Activated CD4-positive, alpha-beta T cell treated with anti-CD3 and anti-CD28 coated beads for 24 hours (primary cell): ENCODE measurements around the gene CCPG1.
"Not testable (repeated sequence)": the region's sequence is repeated elsewhere in the genome, so short reads cannot be mapped to it uniquely, and the experiment has no call there.

ENCODE experiments used
- DNase-seq, 2 donors: peaks; one replicate each; pipeline ENCODE4 v3.0.0-alpha.2; 2020; ENCODE audit warnings: low read depth in 2 of 2

The CCPG1 gene, protein sequence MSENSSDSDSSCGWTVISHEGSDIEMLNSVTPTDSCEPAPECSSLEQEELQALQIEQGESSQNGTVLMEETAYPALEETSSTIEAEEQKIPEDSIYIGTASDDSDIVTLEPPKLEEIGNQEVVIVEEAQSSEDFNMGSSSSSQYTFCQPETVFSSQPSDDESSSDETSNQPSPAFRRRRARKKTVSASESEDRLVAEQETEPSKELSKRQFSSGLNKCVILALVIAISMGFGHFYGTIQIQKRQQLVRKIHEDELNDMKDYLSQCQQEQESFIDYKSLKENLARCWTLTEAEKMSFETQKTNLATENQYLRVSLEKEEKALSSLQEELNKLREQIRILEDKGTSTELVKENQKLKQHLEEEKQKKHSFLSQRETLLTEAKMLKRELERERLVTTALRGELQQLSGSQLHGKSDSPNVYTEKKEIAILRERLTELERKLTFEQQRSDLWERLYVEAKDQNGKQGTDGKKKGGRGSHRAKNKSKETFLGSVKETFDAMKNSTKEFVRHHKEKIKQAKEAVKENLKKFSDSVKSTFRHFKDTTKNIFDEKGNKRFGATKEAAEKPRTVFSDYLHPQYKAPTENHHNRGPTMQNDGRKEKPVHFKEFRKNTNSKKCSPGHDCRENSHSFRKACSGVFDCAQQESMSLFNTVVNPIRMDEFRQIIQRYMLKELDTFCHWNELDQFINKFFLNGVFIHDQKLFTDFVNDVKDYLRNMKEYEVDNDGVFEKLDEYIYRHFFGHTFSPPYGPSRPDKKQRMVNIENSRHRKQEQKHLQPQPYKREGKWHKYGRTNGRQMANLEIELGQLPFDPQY

DNA sequence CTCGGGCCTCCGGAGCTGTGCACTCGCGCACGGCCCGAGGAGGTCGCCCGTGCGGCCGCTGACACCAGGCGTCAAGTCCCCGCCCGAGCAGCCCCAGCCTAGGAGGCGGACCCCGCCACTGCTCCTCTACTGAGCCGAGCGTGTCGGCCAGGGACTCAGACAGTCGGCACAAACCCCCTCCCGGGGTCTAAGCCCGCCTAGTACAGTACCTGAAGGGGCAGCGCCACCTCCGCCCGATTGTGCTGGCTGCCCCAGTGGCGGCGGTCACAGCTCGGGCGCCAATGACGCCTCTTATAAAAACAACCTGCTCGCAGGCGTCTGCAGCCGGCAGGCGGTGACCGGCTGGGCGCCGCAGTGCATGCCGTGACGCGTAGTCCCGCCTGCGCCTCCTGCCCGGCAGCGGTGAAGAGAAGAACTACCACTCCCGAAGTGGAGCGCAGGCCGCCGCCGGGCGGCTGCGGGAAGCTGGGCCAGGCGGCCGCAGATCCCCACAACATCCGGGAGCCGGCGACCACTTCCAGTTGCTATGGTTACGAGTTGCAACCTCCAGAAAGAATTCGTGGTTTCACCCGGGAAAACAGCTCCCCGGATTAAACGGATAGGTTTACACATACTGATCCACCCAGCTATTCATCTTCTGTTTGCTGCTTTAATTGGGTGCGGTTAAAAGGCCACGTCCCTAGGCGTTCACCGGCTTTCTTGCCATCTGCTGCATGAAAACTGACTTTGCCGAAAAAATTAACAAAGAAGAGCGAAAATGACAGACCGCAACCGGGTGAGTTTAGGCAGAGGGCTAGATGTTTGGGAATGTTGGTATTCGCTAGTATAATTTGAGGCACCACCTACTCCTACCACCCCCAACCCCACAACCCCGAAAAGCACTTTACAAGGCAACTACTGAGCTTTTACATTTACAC is at the start of gene CCPG1, which contains the start of gene PIERCE2:
CCPG1 (minus strand) TSS at position 348 of the 917 bp plus-strand sequence. CDS start 18,935 bp downstream, outside the sequence.
PIERCE2 (plus strand) TSS at position 484 of the 917 bp plus-strand sequence; CDS start at position 758, 274 bp downstream.
- peak; percentile 74 to 76 for DNase-seq

DNA sequence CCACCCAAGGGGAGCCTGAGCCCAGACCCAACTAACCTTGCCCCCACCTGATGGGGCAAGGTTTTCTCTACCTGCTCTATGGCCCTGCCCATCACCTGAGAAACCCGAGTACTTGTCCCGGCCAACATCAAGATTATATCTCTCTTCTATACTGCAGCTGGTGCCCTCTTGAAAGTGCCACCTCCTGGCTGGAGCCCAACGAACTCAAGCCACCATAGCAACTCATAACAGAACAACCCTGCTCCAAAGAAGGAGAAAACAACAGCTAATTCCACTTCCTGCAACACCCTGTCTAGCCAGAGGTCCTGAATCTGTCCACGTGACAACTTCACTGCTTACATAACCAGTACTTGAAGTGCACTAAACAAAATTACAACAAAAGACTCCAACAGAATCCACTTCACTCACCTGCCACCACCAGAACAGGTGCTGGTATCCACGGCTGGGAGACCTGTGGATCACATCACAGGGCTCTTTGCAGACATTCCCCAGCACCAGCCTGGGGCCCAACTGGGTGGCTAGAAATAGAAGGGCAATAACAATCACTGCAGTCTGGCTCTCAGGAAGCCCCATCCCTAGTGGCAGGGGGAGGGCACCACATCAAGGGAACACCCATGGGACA is 49.4 kb upstream of the CCPG1 start:
- DNase-seq = no peak

DNA sequence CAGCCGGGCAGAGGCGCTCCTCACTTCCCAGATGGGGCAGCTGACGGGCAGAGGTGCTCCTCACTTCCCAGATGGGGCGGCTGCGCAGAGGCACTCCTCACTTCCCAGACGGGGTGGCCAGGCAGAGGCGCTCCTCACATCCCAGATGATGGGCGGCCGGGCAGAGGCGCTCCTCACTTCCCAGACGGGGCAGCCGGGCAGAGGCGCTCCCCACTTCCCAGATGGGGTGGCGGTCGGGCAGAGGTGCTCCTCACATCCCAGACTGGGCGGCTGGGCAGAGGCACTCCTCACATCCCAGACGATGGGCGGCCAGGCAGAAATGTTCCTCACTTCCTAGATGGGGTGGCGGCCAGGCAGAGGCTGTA is 38.9 kb upstream of the CCPG1 start:
- DNase-seq = not testable (repeated sequence)

DNA sequence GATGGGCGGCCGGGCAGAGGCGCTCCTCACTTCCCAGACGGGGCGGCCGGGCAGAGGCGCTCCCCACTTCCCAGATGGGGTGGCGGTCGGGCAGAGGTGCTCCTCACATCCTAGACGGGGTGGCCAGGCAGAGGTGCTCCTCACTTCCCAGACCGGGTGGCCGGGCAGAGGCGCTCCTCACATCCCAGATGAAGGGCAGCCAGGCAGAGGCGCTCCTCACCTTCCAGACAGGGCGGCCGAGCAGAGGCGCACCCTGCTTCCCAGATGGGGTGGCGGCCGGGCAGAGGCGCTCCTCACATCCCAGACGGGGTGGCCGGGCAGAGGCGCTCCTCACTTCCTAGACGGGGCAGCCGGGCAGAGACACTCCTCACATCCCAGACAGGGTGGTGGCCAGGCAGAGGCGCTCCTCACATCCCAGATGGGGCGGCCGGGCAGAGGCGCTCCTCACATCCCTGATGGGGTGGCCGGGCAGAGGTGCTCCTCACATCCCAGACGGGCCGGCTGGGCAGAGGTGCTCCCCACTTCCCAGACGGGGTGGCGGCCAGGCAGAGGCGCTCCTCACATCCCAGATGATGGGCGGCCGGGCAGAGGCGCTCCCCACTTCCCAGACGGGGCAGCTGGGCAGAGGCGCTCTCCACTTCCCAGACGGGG is 38.3 kb upstream of the CCPG1 start:
- not testable (repeated sequence) for DNase-seq

DNA sequence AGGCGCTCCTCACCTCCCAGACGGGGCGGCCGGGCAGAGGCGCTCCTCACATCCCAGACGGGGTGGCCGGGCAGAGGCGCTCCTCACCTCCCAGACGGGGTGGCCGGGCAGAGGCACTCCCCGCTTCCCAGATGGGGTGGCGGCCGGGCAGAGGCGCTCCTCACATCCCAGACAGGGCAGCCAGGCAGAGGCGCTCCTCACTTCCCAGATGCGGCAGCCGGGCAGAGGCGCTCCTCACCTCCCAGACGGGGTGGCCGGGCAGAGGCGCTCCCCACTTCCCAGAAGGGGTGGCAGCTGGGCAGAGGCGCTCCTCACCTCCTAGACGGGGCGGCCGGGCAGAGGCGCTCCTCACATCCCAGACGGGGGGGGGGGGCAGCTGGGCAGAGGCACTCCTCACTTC is 37.8 kb upstream of the CCPG1 start:
- DNase-seq = not testable (repeated sequence)

DNA sequence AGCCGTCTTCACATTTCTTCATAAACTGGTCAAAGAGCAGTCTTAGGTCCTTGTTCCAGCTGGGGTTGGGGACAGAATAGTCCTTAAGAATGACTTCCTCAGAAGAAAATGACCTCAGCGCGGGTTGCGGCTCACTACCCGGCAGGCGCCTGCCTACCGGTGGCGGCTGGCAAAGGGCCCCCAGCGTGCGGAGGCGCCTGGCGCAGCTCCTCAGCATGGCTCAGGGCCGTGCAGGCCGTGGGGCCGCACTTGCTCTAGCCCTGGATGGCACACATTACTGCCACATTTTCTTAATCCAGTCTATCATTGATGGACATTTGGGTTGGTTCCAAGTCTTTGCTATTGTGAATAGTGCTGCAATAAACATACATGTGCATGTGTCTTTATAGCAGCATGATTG is 35.0 kb upstream of the CCPG1 start:
- DNase-seq = not testable (repeated sequence)

DNA sequence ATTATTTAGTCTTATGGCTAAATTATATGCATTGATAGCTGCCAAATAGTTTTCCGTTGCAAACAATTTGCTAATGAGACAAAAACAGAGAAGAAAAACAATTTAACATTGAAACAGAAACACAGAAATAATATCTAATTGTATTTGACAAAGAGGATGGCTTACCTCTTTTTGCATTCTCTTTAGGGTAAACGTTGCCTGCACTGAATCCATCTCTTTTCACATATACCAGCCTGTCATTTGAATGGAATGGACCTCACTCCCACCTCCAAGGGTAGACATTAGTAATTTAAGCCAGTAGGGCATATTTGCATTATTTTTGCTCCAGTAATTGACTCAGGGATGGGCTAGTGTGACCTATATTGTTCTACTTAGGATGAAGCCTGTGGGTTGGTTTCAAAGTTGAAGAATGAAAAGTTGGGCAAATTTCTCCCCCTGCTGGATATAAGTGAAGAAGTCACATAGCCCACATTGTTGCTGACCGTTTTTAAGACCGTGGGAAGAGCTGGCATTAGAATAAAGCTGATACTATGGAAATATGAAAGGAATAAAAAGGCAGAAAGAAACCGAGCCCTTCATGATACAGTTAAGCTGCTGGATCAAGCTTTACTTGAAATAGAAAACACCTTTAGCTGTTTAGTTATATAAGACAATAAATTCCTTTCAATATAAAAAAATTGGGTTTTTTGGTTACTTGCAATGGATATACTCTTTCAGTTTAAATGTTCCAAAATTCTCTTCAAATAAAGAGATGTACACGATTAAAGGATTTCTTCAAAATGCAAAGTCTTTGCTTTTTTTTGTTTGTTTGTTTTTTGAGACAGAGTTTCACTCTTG is 27.0 kb upstream of the CCPG1 start:
- DNase-seq = peak in 1 of 2 donors; percentile 11

DNA sequence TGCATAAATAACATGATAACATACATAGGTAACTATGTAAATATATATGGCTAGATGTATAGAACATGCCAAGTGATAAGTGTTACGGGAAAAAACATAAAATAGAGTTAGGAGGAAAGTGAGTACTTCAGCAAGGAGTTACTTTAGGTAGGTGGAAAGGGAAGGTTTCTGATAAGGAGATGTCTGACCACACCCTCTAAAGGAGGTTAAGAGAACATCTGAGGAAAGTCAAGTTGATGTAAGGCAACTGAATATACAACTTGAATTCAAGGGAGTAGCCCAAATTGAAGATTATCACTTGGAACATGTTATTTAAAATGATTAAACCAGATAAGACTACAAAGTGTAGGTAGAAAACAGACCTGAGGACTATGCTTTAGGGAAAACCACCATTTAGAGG is 13.9 kb upstream of the CCPG1 start:
- DNase-seq = no peak

DNA sequence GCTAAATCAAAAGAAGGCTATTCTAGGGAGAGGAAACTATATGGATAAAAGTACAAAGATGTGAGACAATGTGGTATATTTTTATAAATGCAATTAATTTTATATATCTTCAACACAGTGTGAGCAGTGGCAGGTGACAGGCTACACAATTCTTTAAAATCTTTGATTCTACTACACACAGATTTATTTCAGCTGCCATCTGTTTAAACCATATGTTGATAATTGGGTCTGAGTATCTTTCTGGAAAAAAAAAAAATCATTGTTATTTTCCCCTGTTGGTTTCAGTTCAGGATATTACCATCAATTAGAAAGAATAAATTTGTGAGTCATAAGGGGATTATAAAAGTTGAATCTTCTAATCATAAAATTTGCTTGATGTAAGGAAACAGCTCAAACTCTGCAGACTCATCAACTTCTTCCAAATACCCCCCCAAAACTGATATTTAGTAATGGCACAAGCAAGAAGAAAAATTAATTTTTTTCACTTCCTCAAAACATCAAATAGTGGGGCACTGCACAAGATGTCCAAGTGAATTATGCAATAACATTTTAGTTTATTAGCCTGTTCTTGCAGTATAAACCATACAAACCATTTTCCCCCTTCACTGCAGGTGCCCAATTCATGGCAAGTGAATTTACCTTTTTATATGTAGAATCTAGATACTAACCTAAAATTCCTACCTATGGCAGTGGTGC is 12.2 kb upstream of the CCPG1 start:
- no peak for DNase-seq

DNA sequence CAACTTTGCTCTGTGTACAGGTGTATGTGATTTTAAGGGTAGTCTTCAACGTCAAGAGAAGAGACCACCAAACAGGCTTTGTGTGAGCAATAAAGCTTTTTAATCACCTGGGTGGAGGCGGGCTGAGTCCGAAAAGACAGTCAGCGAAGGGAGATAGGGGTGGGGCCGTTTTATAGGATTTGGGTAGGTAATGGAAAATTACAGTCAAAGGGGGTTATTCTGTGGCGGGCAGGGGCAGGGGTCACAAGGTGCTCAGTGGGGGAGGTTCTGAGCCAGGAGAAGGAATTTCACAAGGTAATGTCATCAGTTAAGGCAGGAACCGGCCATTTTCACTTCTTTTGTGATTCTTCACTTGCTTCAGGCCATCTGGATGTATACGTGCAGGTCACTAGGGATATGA is 9.5 kb upstream of the CCPG1 start:
- not testable (repeated sequence) for DNase-seq

DNA sequence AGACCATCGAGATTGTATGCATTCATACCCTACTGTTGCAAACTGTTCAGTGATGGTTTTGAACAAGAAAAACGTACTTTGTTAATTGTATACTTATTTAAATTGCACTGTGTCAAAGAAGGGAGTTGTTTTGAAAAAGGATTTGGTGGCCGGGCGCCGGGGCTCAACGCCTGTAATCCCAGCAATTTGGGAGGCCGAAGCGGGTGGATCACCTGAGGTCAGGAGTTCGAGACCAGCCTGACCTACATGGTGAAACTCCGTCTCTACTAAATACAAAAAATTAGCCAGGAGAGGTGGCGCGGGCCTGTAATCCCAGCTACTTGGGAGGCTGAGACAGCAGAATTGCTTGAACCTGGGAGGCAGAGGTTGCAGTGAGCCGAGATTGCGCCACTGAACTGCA is 817 bp upstream of the CCPG1 start:
- DNase-seq = not testable (repeated sequence)

DNA sequence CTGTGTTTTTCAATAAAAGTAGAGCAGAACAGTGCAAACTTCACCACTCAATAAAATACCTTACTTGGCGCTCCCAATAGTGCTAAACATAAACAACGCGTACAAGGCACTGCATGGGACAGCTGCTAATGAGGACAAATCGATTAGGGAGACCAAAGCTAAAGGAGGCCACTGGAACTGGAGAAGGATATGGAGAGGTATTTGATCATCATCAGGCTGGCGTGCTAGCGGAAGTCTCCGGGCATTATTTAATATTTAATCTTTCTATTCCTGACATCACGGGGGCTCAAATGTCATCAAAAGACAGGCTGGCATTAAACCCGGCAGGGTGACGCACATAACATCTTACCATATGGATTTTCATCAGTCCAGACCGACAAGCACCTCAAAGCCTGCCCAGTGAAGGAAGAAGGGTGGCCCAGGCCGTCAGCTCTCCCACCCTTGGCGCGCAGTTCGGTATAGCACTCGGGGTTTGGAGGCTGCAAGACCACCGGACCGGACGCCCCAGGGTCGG is 604 bp downstream of the CCPG1 start:
- DNase-seq = no peak

DNA sequence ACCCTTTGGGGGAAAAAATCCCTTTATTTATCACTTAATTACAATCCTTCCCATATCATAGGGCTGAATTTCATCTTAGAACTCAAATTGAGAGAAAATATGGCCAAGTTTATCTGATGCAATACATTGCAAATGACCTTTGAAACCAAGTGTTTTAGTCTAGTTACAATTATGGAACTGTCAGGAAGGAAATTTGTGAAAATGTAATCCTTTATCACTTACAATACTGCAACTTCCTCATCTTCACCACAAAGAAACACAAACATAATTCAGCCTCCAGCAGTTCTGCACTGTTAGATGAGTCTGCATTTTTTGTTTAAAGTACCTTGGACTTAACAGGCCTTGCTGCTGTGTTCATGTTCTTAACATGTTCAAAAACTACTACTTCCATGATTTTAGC is 4.6 kb downstream of the CCPG1 start:
- DNase-seq = no peak

DNA sequence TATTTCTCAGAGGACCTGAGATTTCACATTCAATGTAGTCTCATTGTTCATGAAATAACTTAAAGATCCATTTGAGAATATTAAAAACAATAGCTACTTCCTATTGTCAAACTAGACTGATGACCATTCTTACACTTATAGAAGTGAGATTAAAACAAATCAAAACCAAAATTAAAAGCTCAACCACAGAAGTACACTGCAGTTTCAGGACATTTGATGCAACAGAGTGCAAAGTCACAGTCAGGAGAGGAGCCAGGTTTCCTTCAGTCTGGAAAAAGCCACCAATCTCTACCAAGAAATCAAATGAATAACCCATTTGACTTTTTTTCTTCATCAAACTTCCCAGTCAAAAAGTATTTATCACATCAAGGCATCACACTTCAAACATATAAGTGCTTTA is 5.5 kb downstream of the CCPG1 start:
- DNase-seq = no peak

DNA sequence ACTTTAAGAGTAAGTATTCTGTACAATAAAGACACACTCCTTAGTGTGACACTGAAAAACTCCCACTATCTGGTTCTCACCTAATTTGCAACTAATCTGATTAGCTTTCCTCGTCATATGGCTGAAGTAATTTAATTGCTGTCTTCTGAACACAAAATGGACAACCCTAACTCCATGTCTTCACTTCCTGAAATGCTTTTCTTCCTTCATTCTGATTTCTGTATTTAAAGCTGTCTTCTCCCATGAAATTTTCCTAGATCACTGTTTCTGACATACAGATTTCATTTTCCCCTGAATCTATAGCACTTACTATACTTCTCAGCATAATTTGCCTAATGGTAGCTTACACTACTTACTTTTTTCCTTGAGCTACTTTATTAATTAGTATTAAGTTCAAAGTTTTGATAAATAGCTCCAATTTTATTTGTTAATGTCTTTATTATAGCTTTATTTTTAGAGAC is 6.3 kb downstream of the CCPG1 start:
- DNase-seq = no peak

DNA sequence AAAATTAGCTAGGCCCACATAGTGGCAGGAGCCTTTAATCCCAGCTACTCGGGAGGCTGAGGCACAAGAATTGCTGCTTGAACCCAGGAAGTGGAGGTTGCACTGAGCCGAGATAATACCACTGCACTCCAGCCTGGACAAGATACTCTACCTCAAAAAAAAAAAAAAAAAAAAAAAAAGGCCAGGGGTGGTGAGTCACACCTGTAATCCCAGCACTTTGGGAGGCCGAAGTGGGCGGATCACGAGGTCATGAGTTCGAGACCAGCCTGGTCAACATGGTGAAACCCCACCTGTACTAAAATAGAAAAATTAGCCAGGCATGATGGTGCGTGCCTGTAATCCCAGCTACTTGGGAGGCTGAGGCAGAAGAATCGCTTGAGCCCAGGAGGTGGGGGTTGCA is 8.1 kb downstream of the CCPG1 start:
- not testable (repeated sequence) for DNase-seq

DNA sequence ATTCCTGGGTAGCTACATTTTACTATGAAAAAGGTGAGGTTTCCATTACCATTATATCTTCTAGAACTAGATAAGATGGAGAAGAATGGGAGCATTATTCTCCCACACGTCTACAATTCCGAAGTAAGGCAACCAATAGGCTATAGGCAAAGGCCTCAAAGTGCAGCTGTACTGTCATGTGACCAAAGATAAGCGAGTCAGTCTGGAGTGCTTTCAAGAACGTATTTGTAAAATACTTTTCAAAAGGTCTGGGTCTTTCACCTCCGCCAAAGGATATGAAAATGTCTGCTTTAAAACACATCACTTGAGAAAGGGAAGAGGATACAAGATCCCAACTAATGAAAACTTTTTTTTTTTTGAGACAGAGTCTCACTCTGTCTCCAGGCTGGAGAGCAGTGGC is 9.9 kb downstream of the CCPG1 start:
- DNase-seq = no peak

DNA sequence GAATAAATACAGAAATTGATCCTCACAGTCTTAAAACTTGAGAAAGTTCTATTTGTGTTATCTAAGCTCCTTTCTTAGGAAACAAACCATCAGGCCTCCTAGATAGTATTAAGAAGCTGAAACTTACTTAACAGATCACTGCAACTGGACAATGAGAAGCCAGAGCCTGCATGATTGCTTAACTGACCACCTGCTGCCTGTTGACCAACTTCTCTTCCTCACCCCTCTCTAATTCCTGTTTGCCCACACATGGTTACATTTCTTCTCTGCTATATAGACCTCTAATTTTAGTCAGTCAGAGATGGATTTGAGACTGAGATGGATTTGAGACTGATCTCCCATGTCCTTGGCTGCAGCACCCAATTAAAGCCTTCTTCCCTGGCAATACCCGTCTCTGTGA is 13.5 kb downstream of the CCPG1 start:
- no peak for DNase-seq

DNA sequence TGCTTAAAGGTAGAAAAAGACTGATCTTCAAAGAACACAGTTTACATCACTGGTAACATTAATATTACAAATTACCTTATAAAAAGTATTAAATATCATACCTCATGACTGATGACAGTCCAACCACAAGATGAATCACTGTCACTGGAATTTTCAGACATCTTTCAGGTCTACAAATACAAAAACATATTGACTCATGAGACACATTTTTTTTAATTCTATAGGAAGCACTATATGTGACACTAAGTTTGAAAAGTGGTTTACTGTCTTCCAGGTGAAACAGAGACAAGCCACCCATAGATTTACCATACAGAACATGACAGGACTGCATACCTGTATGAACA is 18.9 kb downstream of the CCPG1 start:
- no peak for DNase-seq
